OCI-LY7 (cell line): ENCODE measurements around the gene VPS35L. TPM values are rescaled to one million over a fixed set of nuclear protein-coding genes. Genes with fewer than 3 reads are reported as not detected.

ENCODE experiments used
- BruUV-seq: library from RNA; stranded (reverse); fragments of 400-500 nt; replicated peaks from 2 replicates; lab custom pipeline; 2021; lab: Mats Ljungman, UMichigan
- CTCF ChIA-PET: fragments of 300-600 bp; sonication (Branson Sonifier 250); formaldehyde crosslinking; loops from one replicate; lab custom pipeline; 2022; ENCODE audit warnings: antibody characterized with exemption; ENCODE audit not compliant: unreplicated experiment; lab: Charles Lee
- POLR2A ChIA-PET: fragments of 300-600 bp; sonication (Branson Sonifier 250); formaldehyde crosslinking; loops from one replicate; lab custom pipeline; 2022; ENCODE audit warnings: antibody characterized with exemption; lab: Charles Lee
- DNase-seq: peaks from one replicate; pipeline ENCODE4 v3.0.0-alpha.2; 2015; ENCODE audit warnings: low spot score
- H2AFZ ChIP-seq: fragments of 200-600 bp; sonication (generic), shearing (Covaris generic); 2 replicates; pipeline ENCODE4 v1.6.1; 2014; ENCODE audit warnings: mild to moderate bottlenecking, antibody characterized with exemption, low read length, moderate library complexity
- H3K27ac ChIP-seq: fragments of 200-600 bp; sonication (generic); 2 replicates; pipeline ENCODE4 v1.5.1; 2014; ENCODE audit warnings: mixed run types, low read depth, mild to moderate bottlenecking, moderate library complexity, low read length, inconsistent platforms; ENCODE audit not compliant: poor library complexity, severe bottlenecking
- H3K36me3 ChIP-seq: fragments of 200-600 bp; sonication (generic); 2 replicates; pipeline ENCODE4 v1.6.1; 2014; ENCODE audit warnings: mild to moderate bottlenecking, antibody characterized with exemption, low read length, moderate library complexity, mixed read lengths; ENCODE audit not compliant: insufficient read depth
- H3K4me1 ChIP-seq: fragments of 200-600 bp; sonication (generic); 2 replicates; pipeline ENCODE4 v1.5.1; 2014; ENCODE audit warnings: mild to moderate bottlenecking, low read length; ENCODE audit not compliant: insufficient read depth, poor library complexity, severe bottlenecking
- H3K4me2 ChIP-seq: fragments of 200-600 bp; sonication (generic); 2 replicates; pipeline ENCODE4 v1.6.1; 2014; ENCODE audit warnings: mild to moderate bottlenecking, low read length
- H3K4me3 ChIP-seq: fragments of 200-600 bp; sonication (generic); 2 replicates; pipeline ENCODE4 v1.5.1; 2014; ENCODE audit warnings: mild to moderate bottlenecking, low read depth, low read length; ENCODE audit not compliant: poor library complexity, severe bottlenecking
- H3K79me2 ChIP-seq: fragments of 200-600 bp; sonication (generic); 2 replicates; pipeline ENCODE4 v1.6.1; 2016; ENCODE audit warnings: low read depth, mild to moderate bottlenecking, low read length, moderate library complexity, mixed read lengths; ENCODE audit not compliant: insufficient read depth
- H3K9me2 ChIP-seq: fragments of 200-600 bp; sonication (generic); 2 replicates; pipeline ENCODE4 v1.6.1; 2016; ENCODE audit warnings: mild to moderate bottlenecking, low read length, mixed read lengths; ENCODE audit not compliant: insufficient read depth
- H3K9me3 ChIP-seq: fragments of 200-600 bp; sonication (generic); 2 replicates; pipeline ENCODE4 v1.6.1; 2014; ENCODE audit warnings: mild to moderate bottlenecking, mixed run types, low read length, mixed read lengths
- H4K20me1 ChIP-seq: fragments of 200-600 bp; sonication (generic); 2 replicates; pipeline ENCODE4 v1.6.1; 2014; ENCODE audit warnings: mild to moderate bottlenecking, antibody characterized with exemption, low read length, moderate library complexity, mixed read lengths; ENCODE audit not compliant: insufficient read depth
- CTCF ChIP-seq: fragments of 200-600 bp; sonication (generic); conservative IDR thresholded peaks from 2 replicates; pipeline ENCODE4 v1.5.1; 2014; ENCODE audit warnings: mild to moderate bottlenecking, antibody characterized with exemption, low read length, moderate library complexity, mixed read lengths
- EZH2phosphoT487 ChIP-seq: fragments of 200-600 bp; sonication (generic); IDR thresholded peaks from 2 replicates; pipeline ENCODE4 v1.6.1; 2018; ENCODE audit warnings: low read depth, borderline replicate concordance, mild to moderate bottlenecking, mixed run types, antibody characterized with exemption, low read length, moderate library complexity, mixed read lengths
- intact Hi-C: fragments of 100-400 bp; cut with micrococcal nuclease; formaldehyde crosslinking; loops from one replicate; pipeline ENCODE4 v1.10.0; 2022; ENCODE audit not compliant: unreplicated experiment
- total RNA-seq, 2 experiments: library from RNA; depleted of rRNA in 1 of 2; stranded (reverse); fragments of >200 nt in 1 of 2; shearing (Covaris generic) in 1 of 2; gene quantifications; 2 replicates each; pipeline ENCODE4 v1.2.3, GENCODE V29; 2014 to 2022

Gene VPS35L
- total RNA-seq, 2 experiments from 2014 or later, result 16.5 to 65.2 TPM

- Histone ChIP-seq H4K20me1 (no peaks in the 10 kb centered on the region), H3K9me3 (no peaks in the 10 kb centered on the region), H3K4me1 (peaks cover 7% of the 10 kb centered on the region), H3K27ac (no peak overlapping the region), H3K4me3 (no peak overlapping the region), H3K9me2 (no peaks in the 10 kb centered on the region), H2AFZ (no peak overlapping the region), H3K36me3 (peaks cover 8% of the 10 kb centered on the region), H3K4me2 (no peak overlapping the region), H3K79me2 (peaks cover 5% of the 10 kb centered on the region; the same call in 1 of the 2 replicates)
- BruUV-seq, result no TSS peak
- intact Hi-C loops, result no loop called here
- DNase-seq, result no peak
- ChIA-PET POLR2A (no interaction called here), CTCF (no interaction called here)
- TF ChIP-seq EZH2phosphoT487 (no peak), CTCF (no peak)
Measured at GRCh38 chr16:19560078-19560477, 4.6 kb downstream of the VPS35L start.

GRCh38 chr16:19563377-19563776 is 7.9 kb downstream of the VPS35L start:
- CTCF ChIA-PET, result no interaction called here
- Histone ChIP-seq H3K4me1 (no peaks in the 10 kb centered on the region), H3K9me2 (no peaks in the 10 kb centered on the region), H2AFZ (no peak overlapping the region), H3K4me3 (no peak overlapping the region), H3K4me2 (no peak overlapping the region), H3K79me2 (no peaks in the 10 kb centered on the region), H3K36me3 (peaks cover 32% of the 10 kb centered on the region), H3K9me3 (no peaks in the 10 kb centered on the region), H4K20me1 (no peaks in the 10 kb centered on the region), H3K27ac (no peak overlapping the region)
- intact Hi-C loops, result no loop called here
- POLR2A ChIA-PET, result interaction anchor here (0.5 to 0.7 kb wide), 2 partner anchors 12 to 49 kb away, joined by 3 read pairs; no protein-coding TSS in a partner anchor
- no peak for DNase-seq
- TF ChIP-seq CTCF, result no peak
- no peak for TF ChIP-seq EZH2phosphoT487
- BruUV-seq, result no TSS peak

GRCh38 chr16:19566362-19566761 is 10.9 kb downstream of the VPS35L start:
- no peaks in the 10 kb centered on the region for H3K9me2 ChIP-seq
- no peaks in the 10 kb centered on the region for H3K4me1 ChIP-seq
- H3K4me3 ChIP-seq, result no peak overlapping the region
- no peaks in the 10 kb centered on the region for H3K9me3 ChIP-seq
- TF ChIP-seq EZH2phosphoT487 (no peak), CTCF (no peak)
- CTCF ChIA-PET, result no interaction called here
- POLR2A ChIA-PET, result no interaction called here
- H4K20me1 ChIP-seq, result no peaks in the 10 kb centered on the region
- no peaks in the 10 kb centered on the region for H3K79me2 ChIP-seq
- no peak overlapping the region for H3K4me2 ChIP-seq
- H3K36me3 ChIP-seq, result peaks cover 46% of the 10 kb centered on the region
- BruUV-seq, result no TSS peak
- H2AFZ ChIP-seq, result no peak overlapping the region
- H3K27ac ChIP-seq, result no peak overlapping the region
- no peak for DNase-seq
- intact Hi-C loops, result no loop called here
